ENCODE results near the gene MAGI2. TPM values are rescaled to one million over a fixed set of nuclear protein-coding genes. Genes with fewer than 3 reads are reported as not detected.

The MAGI2 gene
- total RNA-seq, 4 donors from 2014 or later = 0.98 to 4.8 (median 2.5) TPM

DNA sequence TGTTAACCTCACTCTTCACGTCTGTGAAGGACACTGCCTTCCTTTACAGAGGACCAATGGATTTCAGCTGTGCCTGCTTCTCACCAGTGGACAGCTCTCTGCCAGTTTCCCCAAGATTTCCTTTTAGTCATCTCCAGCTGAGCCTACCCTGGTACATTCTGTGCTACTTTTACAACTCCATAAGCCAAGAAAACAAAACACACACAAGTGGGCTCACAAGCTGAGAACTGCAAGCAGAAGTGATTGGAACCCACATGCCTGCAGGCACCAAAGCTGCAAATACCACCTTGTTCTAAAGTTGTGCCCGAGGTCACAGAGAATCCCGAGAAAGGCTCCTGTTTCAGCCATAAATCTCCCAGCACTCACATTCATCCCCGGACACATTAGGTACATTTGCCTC is 1018.1 kb downstream of the MAGI2 start:
- TF ChIP-seq, protein P1, sequence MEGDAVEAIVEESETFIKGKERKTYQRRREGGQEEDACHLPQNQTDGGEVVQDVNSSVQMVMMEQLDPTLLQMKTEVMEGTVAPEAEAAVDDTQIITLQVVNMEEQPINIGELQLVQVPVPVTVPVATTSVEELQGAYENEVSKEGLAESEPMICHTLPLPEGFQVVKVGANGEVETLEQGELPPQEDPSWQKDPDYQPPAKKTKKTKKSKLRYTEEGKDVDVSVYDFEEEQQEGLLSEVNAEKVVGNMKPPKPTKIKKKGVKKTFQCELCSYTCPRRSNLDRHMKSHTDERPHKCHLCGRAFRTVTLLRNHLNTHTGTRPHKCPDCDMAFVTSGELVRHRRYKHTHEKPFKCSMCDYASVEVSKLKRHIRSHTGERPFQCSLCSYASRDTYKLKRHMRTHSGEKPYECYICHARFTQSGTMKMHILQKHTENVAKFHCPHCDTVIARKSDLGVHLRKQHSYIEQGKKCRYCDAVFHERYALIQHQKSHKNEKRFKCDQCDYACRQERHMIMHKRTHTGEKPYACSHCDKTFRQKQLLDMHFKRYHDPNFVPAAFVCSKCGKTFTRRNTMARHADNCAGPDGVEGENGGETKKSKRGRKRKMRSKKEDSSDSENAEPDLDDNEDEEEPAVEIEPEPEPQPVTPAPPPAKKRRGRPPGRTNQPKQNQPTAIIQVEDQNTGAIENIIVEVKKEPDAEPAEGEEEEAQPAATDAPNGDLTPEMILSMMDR (IDR thresholded peaks at IDR 0.05) = no peak
- TF ChIP-seq EP300 (IDR thresholded peaks at IDR 0.05) = no peak
- no peak for DNase-seq (ENCODE audit: low spot score in 2 of 2)
- H3K4me3 ChIP-seq = no peak overlapping the region
- no peaks in the 10 kb centered on the region for H3K9me3 ChIP-seq
- WGBS = 41% methylated on average over 4 of the region's 4 CpGs
- no peaks in the 10 kb centered on the region for H3K4me1 ChIP-seq
- no peaks in the 10 kb centered on the region for H3K36me3 ChIP-seq
- H3K27ac ChIP-seq = no peak overlapping the region
- H3K27me3 ChIP-seq = no peaks in the 10 kb centered on the region

DNA sequence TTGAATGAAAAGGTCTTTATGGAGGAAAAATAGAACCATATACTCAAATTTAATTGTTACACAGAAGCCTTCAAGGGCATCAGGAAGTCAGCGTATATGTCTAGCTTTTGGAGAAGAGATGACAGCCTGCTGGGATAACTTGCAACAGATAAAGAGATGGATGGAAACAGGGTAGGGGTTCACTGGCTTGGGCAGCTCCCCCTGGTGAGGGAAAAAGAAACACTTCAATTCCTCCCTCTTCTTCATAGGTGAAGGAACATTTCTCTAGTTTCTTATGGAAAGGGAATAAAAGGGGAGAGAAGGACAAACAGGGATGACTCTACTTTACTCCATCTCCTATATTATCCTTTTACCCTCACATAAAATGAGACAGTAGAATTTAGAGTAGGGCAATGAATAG is 1019.2 kb downstream of the MAGI2 start:
- 100% methylated on average over 1 of the region's 1 CpG for WGBS
- no peaks in the 10 kb centered on the region for H3K36me3 ChIP-seq

DNA sequence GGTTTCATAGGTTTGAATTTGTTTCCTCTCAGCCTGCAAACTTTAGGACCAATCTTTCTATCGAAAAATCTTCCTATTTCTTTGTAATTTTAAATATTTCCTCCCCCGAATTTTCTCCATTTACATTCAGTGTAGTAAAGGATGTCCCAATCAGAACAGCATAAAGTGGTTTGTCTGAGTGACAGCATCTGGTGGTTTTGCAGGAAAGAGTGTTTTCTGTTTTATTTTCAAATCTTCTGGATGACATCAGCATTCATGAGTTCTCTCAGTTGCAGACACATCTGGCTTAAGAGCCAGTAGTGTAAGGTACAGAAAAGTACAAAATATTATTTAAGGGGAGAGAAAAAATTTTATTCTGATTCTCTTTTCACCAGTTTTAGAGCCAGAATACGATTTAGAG is 1020.0 kb downstream of the MAGI2 start:
- WGBS = 85% methylated on average over 3 of the region's 3 CpGs
- Histone ChIP-seq H3K4me1 (no peaks in the 10 kb centered on the region), H3K27ac (no peak overlapping the region)

More for the DNA sequence above, 1019.2 kb downstream of the MAGI2 start:
- TF ChIP-seq EP300 (IDR thresholded peaks at IDR 0.05) = no peak
- no peak for TF ChIP-seq POLR2AphosphoS5 (IDR thresholded peaks at IDR 0.05)
- no peaks in the 10 kb centered on the region for H3K4me1 ChIP-seq
- no peaks in the 10 kb centered on the region for H3K9me3 ChIP-seq
- no peak overlapping the region for H3K4me3 ChIP-seq
- no peak overlapping the region for H3K27ac ChIP-seq
- H3K27me3 ChIP-seq = no peaks in the 10 kb centered on the region
- DNase-seq (ENCODE audit: low spot score in 2 of 2) = no peak

DNA sequence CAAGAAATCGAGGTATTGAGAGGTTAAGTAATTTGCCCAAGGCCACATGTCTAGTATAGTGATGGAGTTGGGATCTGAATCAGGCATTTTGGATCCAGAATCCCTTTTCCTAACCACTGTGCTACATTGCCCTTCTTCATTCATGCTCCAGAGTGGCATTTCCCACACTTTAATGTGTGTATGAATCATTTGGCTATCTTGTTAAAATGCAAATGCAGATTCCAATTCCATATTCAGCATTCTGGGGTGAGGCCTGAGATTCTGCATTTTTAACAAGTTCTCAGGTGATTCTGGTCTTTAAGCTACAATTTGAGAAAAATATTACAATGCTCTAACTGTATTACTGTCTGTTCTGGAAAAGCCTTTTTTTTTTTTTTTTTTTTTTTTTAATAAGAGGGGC is 1023.6 kb downstream of the MAGI2 start:
- DNase-seq (ENCODE audit: low spot score in 2 of 2) = no peak
- no peaks in the 10 kb centered on the region for H3K4me1 ChIP-seq
- WGBS = 62% methylated on average over 1 of the region's 1 CpG

More for the DNA sequence above, 1020.0 kb downstream of the MAGI2 start:
- no peak for DNase-seq (ENCODE audit: low spot score in 2 of 2)
- Histone ChIP-seq H3K4me3 (no peak overlapping the region), H3K9me3 (no peaks in the 10 kb centered on the region), H3K27me3 (no peaks in the 10 kb centered on the region), H3K36me3 (no peaks in the 10 kb centered on the region)
- TF ChIP-seq, protein P1 (IDR thresholded peaks at IDR 0.05) = no peak
- TF ChIP-seq EP300 (IDR thresholded peaks at IDR 0.05) (no peak), POLR2A (IDR thresholded peaks at IDR 0.05) (no peak), POLR2AphosphoS5 (IDR thresholded peaks at IDR 0.05) (no peak)

DNA sequence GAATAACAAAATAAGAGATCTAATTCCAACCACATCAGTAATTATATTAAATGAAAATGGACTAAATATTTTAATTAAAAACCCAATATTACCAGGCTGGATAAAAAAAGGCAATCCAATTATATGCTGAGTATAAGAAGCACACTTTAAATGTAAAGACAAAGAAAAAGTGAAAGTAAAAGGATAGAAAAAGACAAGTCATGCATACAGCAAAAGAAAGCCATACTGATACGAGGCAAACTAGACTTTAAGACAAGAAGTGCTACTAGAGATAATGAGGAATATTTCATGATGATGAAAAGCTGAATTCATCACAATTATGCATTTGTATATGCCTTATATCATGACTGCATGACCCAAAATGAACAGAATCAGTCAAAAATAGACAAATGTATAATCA is 1026.3 kb downstream of the MAGI2 start:
- WGBS = 75% methylated on average over 1 of the region's 1 CpG
- H3K27me3 ChIP-seq = no peaks in the 10 kb centered on the region
- H3K4me3 ChIP-seq = no peak overlapping the region
- no peaks in the 10 kb centered on the region for H3K9me3 ChIP-seq
- no peak overlapping the region for H3K27ac ChIP-seq
- DNase-seq (ENCODE audit: low spot score in 2 of 2) = no peak
- TF ChIP-seq, protein P1 (IDR thresholded peaks at IDR 0.05) = no peak
- TF ChIP-seq POLR2A (IDR thresholded peaks at IDR 0.05) = no peak
- no peak for TF ChIP-seq POLR2AphosphoS5 (IDR thresholded peaks at IDR 0.05)
- no peak for TF ChIP-seq EP300 (IDR thresholded peaks at IDR 0.05)
- no peaks in the 10 kb centered on the region for H3K4me1 ChIP-seq
- no peaks in the 10 kb centered on the region for H3K36me3 ChIP-seq

More for the DNA sequence above, 1023.6 kb downstream of the MAGI2 start:
- Histone ChIP-seq H3K36me3 (no peaks in the 10 kb centered on the region), H3K4me3 (no peak overlapping the region), H3K9me3 (no peaks in the 10 kb centered on the region), H3K27ac (no peak overlapping the region), H3K27me3 (no peaks in the 10 kb centered on the region)
- TF ChIP-seq, protein P1 (IDR thresholded peaks at IDR 0.05) = no peak
- TF ChIP-seq POLR2AphosphoS5 (IDR thresholded peaks at IDR 0.05) = no peak
- no peak for TF ChIP-seq POLR2A (IDR thresholded peaks at IDR 0.05)

DNA sequence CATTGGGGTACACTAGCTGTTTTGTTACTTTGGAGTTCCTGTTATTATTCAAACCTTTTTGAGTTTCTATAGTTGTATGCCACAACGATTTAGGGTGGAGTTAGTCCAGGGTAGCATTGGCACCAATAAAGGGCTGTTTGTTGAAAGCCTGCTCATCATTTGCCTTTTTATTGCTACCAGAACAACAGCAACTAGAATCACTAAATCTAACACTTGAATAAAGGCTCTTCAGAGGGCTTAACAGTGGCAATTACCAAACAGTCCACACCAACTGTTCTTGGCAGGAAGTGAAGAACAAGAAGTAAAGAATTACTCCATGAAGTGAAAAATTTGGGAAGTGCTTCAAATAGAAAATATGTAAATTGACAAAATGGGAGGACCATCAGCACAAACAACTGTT is 1033.5 kb downstream of the MAGI2 start:
- DNase-seq (ENCODE audit: low spot score in 2 of 2) = no peak
- Histone ChIP-seq H3K4me1 (no peaks in the 10 kb centered on the region), H3K9me3 (no peaks in the 10 kb centered on the region), H3K4me3 (no peak overlapping the region), H3K27me3 (no peaks in the 10 kb centered on the region), H3K36me3 (no peaks in the 10 kb centered on the region), H3K27ac (no peak overlapping the region)
- WGBS = 42% methylated on average over 1 of the region's 1 CpG
- TF ChIP-seq POLR2A (IDR thresholded peaks at IDR 0.05) (no peak), POLR2AphosphoS5 (IDR thresholded peaks at IDR 0.05) (no peak), EP300 (IDR thresholded peaks at IDR 0.05) (no peak)
- TF ChIP-seq, protein P1 (IDR thresholded peaks at IDR 0.05) = no peak

Data from suprapubic skin (tissue), 4 donors.